Ovary (tissue), 3 donors: ENCODE results near the gene CAPRIN1.

Experiments used
- CTCF ChIP-seq, 3 donors: fragments of 450-650 bp in 2 of 3; fragments of 200-600 bp in 1 of 3; IDR thresholded peaks; one replicate each; pipeline versions ENCODE4 v1.5.1 to v1.8.0; 2016 to 2022; ENCODE audit warnings: antibody characterized with exemption in 3 of 3, mild to moderate bottlenecking in 1 of 3
- EP300 ChIP-seq: sonication (generic); formaldehyde crosslinking; IDR thresholded peaks from one replicate; pipeline ENCODE4 v1.6.1; 2017; ENCODE audit warnings: antibody characterized with exemption
- POLR2A ChIP-seq: fragments of 450-650 bp; IDR thresholded peaks from one replicate; pipeline ENCODE4 v1.6.1; 2017; ENCODE audit warnings: antibody characterized with exemption, mild to moderate bottlenecking, moderate library complexity
- donor health status: DM: no; HTN: no; CAD: no.

- TF ChIP-seq CTCF (IDR thresholded peaks at IDR 0.05), result no peak
- no peak for TF ChIP-seq POLR2A
- no peak for TF ChIP-seq EP300
Observed at GRCh38 chr11:34146411-34146810, 94.9 kb downstream of the CAPRIN1 start.
